GM12878 (cell line): ENCODE results near the gene LMTK2. TPM values are rescaled to one million over a fixed set of nuclear protein-coding genes. Genes with fewer than 3 reads are reported as not detected.

Experiments
- ATAC-seq: fragments of 200-7000 bp; cut with Tn5 transposase; 3 replicates; pipeline ENCODE4 v1.9.1; 2020; ENCODE audit warnings: mild to moderate bottlenecking, moderate library complexity
- BruUV-seq: library from RNA; stranded (reverse); fragments of 400-500 nt; replicated peaks from 2 replicates; lab custom pipeline; 2021; lab: Mats Ljungman, UMichigan
- CTCF ChIA-PET: fragments of 300-600 bp; sonication (Branson Sonifier 250); formaldehyde crosslinking; extraction: SDS; loops from one replicate; lab custom pipeline; 2021; ENCODE audit warnings: inconsistent platforms; lab: Yijun Ruan, JAX
- POLR2A ChIA-PET: fragments of 350-600 bp; formaldehyde crosslinking; extraction: SDS; loops from one replicate; lab custom pipeline; 2021; ENCODE audit warnings: inconsistent platforms; lab: Charles Lee
- RAD21 ChIA-PET: fragments of 300-600 bp; sonication (Branson Sonifier 250); formaldehyde crosslinking; loops from one replicate; lab custom pipeline; 2023; ENCODE audit warnings: antibody characterized with exemption; ENCODE audit not compliant: unreplicated experiment; lab: Charles Lee
- SMC1A ChIA-PET: fragments of 300-600 bp; sonication (Branson Sonifier 250); formaldehyde crosslinking; loops from one replicate; lab custom pipeline; 2023; ENCODE audit not compliant: unreplicated experiment, uncharacterized antibody; lab: Charles Lee
- DNase-seq: peaks from one replicate; pipeline ENCODE4 v3.0.0-alpha.2; 2011; ENCODE audit warnings: low read depth, low spot score
- FAIRE-seq: peaks from 3 replicates; lab custom pipeline; 2011; peaks lifted over from hg19 to GRCh38; lab: Jason Lieb, UNC
- H2AFZ ChIP-seq: 2 replicates; pipeline ENCODE4 v1.6.0; 2011; ENCODE audit warnings: low read depth, low read length, control low read depth; ENCODE audit not compliant: control insufficient read depth
- H3K27ac ChIP-seq: 2 replicates; pipeline ENCODE4 v1.5.1; 2011; ENCODE audit warnings: control low read depth; ENCODE audit not compliant: control insufficient read depth, insufficient read depth
- H3K27me3 ChIP-seq, 2 experiments: replicated peaks in 1 of 2; 2 replicates each; pipeline versions ENCODE4 v1.6.0 to v1.6.1; 2011; ENCODE audit warnings: low read length in 1 of 2; ENCODE audit not compliant: control insufficient read depth in 2 of 2, insufficient read depth in 2 of 2
- H3K36me3 ChIP-seq, 2 experiments: 2 replicates each; pipeline ENCODE4 v1.5.1; 2011; ENCODE audit warnings: low read length in 1 of 2; ENCODE audit not compliant: control insufficient read depth in 2 of 2, insufficient read depth in 2 of 2
- H3K4me1 ChIP-seq: 2 replicates; pipeline ENCODE4 v1.6.1; 2011; ENCODE audit warnings: mild to moderate bottlenecking, low read length, moderate library complexity, mixed read lengths; ENCODE audit not compliant: control insufficient read depth, insufficient read depth
- H3K4me2 ChIP-seq: 2 replicates; pipeline ENCODE4 v1.6.0; 2011; ENCODE audit warnings: control low read depth; ENCODE audit not compliant: control insufficient read depth, insufficient read depth
- H3K4me3 ChIP-seq: fragments of 200-600 bp; sonication (generic); 2 replicates; pipeline ENCODE4 v1.5.1; 2016
- H3K79me2 ChIP-seq: 2 replicates; pipeline ENCODE4 v1.6.0; 2011; ENCODE audit warnings: low read length; ENCODE audit not compliant: control insufficient read depth, insufficient read depth
- H3K9ac ChIP-seq: 2 replicates; pipeline ENCODE4 v1.8.0; 2011; ENCODE audit warnings: low read length, control low read depth, mixed read lengths; ENCODE audit not compliant: control insufficient read depth, insufficient read depth
- H3K9me3 ChIP-seq: replicated peaks from 3 replicates; pipeline ENCODE4 v1.5.1; 2011; ENCODE audit warnings: mild to moderate bottlenecking, low read length; ENCODE audit not compliant: control insufficient read depth, insufficient read depth
- H4K20me1 ChIP-seq: 2 replicates; pipeline ENCODE4 v1.6.0; 2011; ENCODE audit not compliant: control insufficient read depth, insufficient read depth
- CREB1 ChIP-seq: IDR thresholded peaks from 2 replicates; pipeline ENCODE4 v1.6.1; 2012; ENCODE audit warnings: low read depth, mild to moderate bottlenecking, inconsistent platforms
- EZH2 ChIP-seq: IDR thresholded peaks from 2 replicates; pipeline ENCODE4 v1.6.1; 2012; ENCODE audit warnings: low read depth, mild to moderate bottlenecking, control low read depth, inconsistent platforms, low read length, borderline replicate concordance; ENCODE audit not compliant: control insufficient read depth
- IKZF1 ChIP-seq: fragments of 450-650 bp; conservative IDR thresholded peaks from 2 replicates; pipeline ENCODE4 v1.6.1; 2017; ENCODE audit warnings: antibody characterized with exemption, mild to moderate bottlenecking
- JUNB ChIP-seq: IDR thresholded peaks from 2 replicates; pipeline ENCODE4 v1.6.1; 2016; ENCODE audit warnings: antibody characterized with exemption, mild to moderate bottlenecking
- KAT2A ChIP-seq: conservative IDR thresholded peaks from 2 replicates; pipeline ENCODE4 v1.6.1; 2011; ENCODE audit warnings: low read depth, low read length; ENCODE audit not compliant: control insufficient read depth
- RAD51 ChIP-seq: fragments of 450-650 bp; IDR thresholded peaks from 2 replicates; pipeline ENCODE4 v1.6.1; 2016; ENCODE audit warnings: moderate library complexity, mild to moderate bottlenecking, inconsistent platforms
- SUZ12 ChIP-seq: fragments of 200-600 bp; sonication (generic); IDR thresholded peaks from one replicate; pipeline ENCODE4 v1.6.1; 2018; ENCODE audit warnings: antibody characterized with exemption, mild to moderate bottlenecking; ENCODE audit not compliant: unreplicated experiment
- TCF3 ChIP-seq: IDR thresholded peaks from 2 replicates; pipeline ENCODE4 v1.6.1; 2012; ENCODE audit warnings: low read depth, mild to moderate bottlenecking, low read length, borderline replicate concordance; ENCODE audit not compliant: insufficient read depth
- ZNF274 ChIP-seq: IDR thresholded peaks from one replicate; pipeline ENCODE4 v1.8.0; 2011; ENCODE audit not compliant: insufficient read length, insufficient read depth
- ZSCAN29 ChIP-seq: fragments of 450-650 bp; IDR thresholded peaks from 2 replicates; pipeline ENCODE4 v1.6.1; 2017; ENCODE audit warnings: mild to moderate bottlenecking, moderate library complexity
- WGBS: methylation state at CpG from one replicate; pipeline ENCODE4 v1.1.6; 2016; ENCODE audit warnings: low lambda C conversion rate; ENCODE audit not compliant: insufficient replicate concordance, insufficient coverage; ENCODE audit errors: missing lambda C conversion rate; 5-methylcytosine and 5-hydroxymethylcytosine counted together
- in situ Hi-C: fragments of 300-500 bp; cut with MboI; formaldehyde crosslinking; loops from 9 replicates; pipeline ENCODE4 v1.14.3; 2018; ENCODE audit warnings: mixed read lengths
- intact Hi-C: fragments of 100-400 bp; cut with micrococcal nuclease; formaldehyde crosslinking; loops from one replicate; pipeline ENCODE4 v1.14.2; 2022; ENCODE audit not compliant: unreplicated experiment
- polyA plus RNA-seq, 11 experiments: library from polyadenylated mRNA; depleted of rRNA in 4 of 11; unstranded in 6 of 11; stranded (reverse) in 5 of 11; fragments of >200 nt; fragmentation: Nextera tagmentation in 4 of 11; fragmentation: Illumina TruSeq in 1 of 11; extraction: Ambion mirVana in 4 of 11; extraction: Trizol in 1 of 11; gene quantifications; 1 replicate in 1 of 11; 2 replicates in 10 of 11; pipeline versions ENCODE4 v1.2.1 to v1.2.3, GENCODE V29; 2011 to 2016; ENCODE audit warnings: inconsistent platforms in 2 of 11, missing spikeins in 2 of 11, low read depth in 1 of 11
- total RNA-seq, 4 experiments: library from RNA; depleted of rRNA in 3 of 4; stranded (reverse); fragments of >200 nt in 3 of 4; fragmentation: Illumina TruSeq in 1 of 4; extraction: Trizol in 1 of 4; gene quantifications; 2 replicates each; pipeline versions ENCODE4 v1.2.1 to v1.2.3, GENCODE V29; 2013 to 2021
- TF ChIP-seq, protein P1 (sequence below): fragments of 450-650 bp; IDR thresholded peaks from 2 replicates; pipeline ENCODE4 v1.6.1; 2014; ENCODE audit warnings: mild to moderate bottlenecking
- TF ChIP-seq, protein P2 (sequence below), 3 experiments: IDR thresholded peaks in 2 of 3; conservative IDR thresholded peaks in 1 of 3; 2 replicates each; pipeline ENCODE4 v1.5.1; 2011; ENCODE audit warnings: low read depth in 3 of 3, low read length in 3 of 3, mild to moderate bottlenecking in 3 of 3, control low read depth in 2 of 3, moderate library complexity in 2 of 3, inconsistent platforms in 1 of 3, mixed read lengths in 1 of 3; ENCODE audit not compliant: control insufficient read depth in 2 of 3, insufficient read depth in 1 of 3; ENCODE audit errors: extremely low read depth in 1 of 3
- TF ChIP-seq, protein P3 (sequence below): IDR thresholded peaks from 2 replicates; pipeline ENCODE4 v1.6.1; 2012; ENCODE audit warnings: mild to moderate bottlenecking, low read depth, low read length
- TF ChIP-seq, protein P4 (sequence below): IDR thresholded peaks from 2 replicates; pipeline ENCODE4 v1.6.1; 2011; ENCODE audit warnings: borderline replicate concordance, low read depth, mild to moderate bottlenecking, moderate library complexity, low read length; ENCODE audit not compliant: insufficient read depth, poor library complexity, severe bottlenecking

Gene LMTK2
- total and polyA plus RNA-seq, 10 of the 15 experiments (the other 5 are each of a cell fraction or from before 2014, with no cell fraction given) = 0.68 to 8.7 (median 4.6) TPM

DNA sequence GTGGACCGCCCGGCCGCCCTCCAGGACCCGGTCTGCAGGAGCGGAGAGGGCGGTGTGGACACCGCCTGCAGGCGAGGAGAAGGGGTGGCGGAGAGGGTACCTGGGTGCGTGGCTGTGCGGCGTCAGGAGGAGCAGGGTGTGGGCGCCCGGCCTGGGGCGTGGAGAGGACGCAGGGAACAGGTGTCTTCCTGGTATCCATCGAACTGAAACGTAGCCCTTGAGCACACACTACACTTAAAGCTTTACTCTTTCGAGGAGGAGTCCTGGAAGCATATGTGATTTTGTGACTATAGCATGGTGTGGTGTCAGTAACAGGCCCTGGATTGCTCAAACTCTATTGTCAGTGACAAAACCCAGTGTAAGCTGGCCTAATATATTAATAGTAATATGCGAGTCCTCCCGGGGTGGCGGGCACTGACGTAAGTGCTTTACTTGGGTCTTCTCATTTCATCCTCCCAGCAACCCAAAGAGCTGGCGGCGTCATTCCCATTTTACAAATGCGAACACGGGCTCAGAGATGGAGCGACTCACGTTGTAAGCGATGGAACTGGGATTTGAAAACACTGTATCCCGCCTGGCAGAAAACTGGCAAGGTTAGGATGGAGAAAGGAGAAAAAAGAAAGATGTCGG, 145.9 kb downstream of the LMTK2 start:
- no peak for DNase-seq
- Histone ChIP-seq H3K27me3 (no peaks in the 10 kb centered on the region), H3K4me2 (peak overlapping the region; percentile 51), H2AFZ (peak overlapping the region; percentile 95), H3K4me1 (peaks cover 10% of the 10 kb centered on the region), H3K4me3 (peak overlapping the region; percentile 83), H3K27ac (peak overlapping the region; percentile 9; the same call in 1 of the 2 replicates), H4K20me1 (no peaks in the 10 kb centered on the region), H3K9me3 (no peaks in the 10 kb centered on the region), H3K36me3 (no peaks in the 10 kb centered on the region), H3K9ac (peak overlapping the region; percentile 63), H3K79me2 (peaks cover 10% of the 10 kb centered on the region)
- intact Hi-C loops (no loop called here), in situ Hi-C loops (no loop called here)
- ChIA-PET RAD21 (interaction anchor here (3.7 kb wide), 1 partner anchor 149 kb away, joined by 19 read pairs; the partner anchor contains the start of gene BAIAP2L1), CTCF (interaction anchor here (0.7 to 1.7 kb wide), 5 partner anchors 13 to 228 kb away, joined by 3 to 4 read pairs (median 3); no protein-coding TSS in a partner anchor), POLR2A (interaction anchor here (1.3 kb wide), 1 partner anchor 26 kb away, joined by 3 read pairs; no protein-coding TSS in a partner anchor), SMC1A (interaction anchor here (2.4 kb wide), 1 partner anchor 149 kb away, joined by 8 read pairs; the partner anchor contains the start of gene BAIAP2L1)
- TSS peak; percentile 78 for BruUV-seq
- WGBS = 23% methylated on average over 31 of the region's 32 CpGs
- peak; percentile 44 for ATAC-seq
- no peak for FAIRE-seq
- TF ChIP-seq EZH2 (no peak), SUZ12 (no peak), TCF3 (no peak), KAT2A (no peak), IKZF1 (peak; percentile 46; the same call in 1 of the 2 replicates), CREB1 (no peak), ZSCAN29 (no peak), JUNB (no peak), ZNF274 (no peak), RAD51 (no peak)
- TF ChIP-seq, protein P1, sequence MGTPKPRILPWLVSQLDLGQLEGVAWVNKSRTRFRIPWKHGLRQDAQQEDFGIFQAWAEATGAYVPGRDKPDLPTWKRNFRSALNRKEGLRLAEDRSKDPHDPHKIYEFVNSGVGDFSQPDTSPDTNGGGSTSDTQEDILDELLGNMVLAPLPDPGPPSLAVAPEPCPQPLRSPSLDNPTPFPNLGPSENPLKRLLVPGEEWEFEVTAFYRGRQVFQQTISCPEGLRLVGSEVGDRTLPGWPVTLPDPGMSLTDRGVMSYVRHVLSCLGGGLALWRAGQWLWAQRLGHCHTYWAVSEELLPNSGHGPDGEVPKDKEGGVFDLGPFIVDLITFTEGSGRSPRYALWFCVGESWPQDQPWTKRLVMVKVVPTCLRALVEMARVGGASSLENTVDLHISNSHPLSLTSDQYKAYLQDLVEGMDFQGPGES = no peak
- TF ChIP-seq, protein P2, sequence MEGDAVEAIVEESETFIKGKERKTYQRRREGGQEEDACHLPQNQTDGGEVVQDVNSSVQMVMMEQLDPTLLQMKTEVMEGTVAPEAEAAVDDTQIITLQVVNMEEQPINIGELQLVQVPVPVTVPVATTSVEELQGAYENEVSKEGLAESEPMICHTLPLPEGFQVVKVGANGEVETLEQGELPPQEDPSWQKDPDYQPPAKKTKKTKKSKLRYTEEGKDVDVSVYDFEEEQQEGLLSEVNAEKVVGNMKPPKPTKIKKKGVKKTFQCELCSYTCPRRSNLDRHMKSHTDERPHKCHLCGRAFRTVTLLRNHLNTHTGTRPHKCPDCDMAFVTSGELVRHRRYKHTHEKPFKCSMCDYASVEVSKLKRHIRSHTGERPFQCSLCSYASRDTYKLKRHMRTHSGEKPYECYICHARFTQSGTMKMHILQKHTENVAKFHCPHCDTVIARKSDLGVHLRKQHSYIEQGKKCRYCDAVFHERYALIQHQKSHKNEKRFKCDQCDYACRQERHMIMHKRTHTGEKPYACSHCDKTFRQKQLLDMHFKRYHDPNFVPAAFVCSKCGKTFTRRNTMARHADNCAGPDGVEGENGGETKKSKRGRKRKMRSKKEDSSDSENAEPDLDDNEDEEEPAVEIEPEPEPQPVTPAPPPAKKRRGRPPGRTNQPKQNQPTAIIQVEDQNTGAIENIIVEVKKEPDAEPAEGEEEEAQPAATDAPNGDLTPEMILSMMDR (IDR thresholded peaks at IDR 0.05 in 2 of 3, conservative IDR thresholded peaks at IDR 0.05 in 1 of 3; ENCODE audit: control insufficient read depth in 2 of 3, extremely low read depth in 1 of 3, insufficient read depth in 1 of 3, low read depth in 3 of 3, low read length in 3 of 3) = 0 out of 6 replicates have a peak, but pooled peaks of 1 of the 3 experiments have one; percentile 1
- TF ChIP-seq, protein P3, sequence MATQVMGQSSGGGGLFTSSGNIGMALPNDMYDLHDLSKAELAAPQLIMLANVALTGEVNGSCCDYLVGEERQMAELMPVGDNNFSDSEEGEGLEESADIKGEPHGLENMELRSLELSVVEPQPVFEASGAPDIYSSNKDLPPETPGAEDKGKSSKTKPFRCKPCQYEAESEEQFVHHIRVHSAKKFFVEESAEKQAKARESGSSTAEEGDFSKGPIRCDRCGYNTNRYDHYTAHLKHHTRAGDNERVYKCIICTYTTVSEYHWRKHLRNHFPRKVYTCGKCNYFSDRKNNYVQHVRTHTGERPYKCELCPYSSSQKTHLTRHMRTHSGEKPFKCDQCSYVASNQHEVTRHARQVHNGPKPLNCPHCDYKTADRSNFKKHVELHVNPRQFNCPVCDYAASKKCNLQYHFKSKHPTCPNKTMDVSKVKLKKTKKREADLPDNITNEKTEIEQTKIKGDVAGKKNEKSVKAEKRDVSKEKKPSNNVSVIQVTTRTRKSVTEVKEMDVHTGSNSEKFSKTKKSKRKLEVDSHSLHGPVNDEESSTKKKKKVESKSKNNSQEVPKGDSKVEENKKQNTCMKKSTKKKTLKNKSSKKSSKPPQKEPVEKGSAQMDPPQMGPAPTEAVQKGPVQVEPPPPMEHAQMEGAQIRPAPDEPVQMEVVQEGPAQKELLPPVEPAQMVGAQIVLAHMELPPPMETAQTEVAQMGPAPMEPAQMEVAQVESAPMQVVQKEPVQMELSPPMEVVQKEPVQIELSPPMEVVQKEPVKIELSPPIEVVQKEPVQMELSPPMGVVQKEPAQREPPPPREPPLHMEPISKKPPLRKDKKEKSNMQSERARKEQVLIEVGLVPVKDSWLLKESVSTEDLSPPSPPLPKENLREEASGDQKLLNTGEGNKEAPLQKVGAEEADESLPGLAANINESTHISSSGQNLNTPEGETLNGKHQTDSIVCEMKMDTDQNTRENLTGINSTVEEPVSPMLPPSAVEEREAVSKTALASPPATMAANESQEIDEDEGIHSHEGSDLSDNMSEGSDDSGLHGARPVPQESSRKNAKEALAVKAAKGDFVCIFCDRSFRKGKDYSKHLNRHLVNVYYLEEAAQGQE = no peak
- TF ChIP-seq, protein P4, sequence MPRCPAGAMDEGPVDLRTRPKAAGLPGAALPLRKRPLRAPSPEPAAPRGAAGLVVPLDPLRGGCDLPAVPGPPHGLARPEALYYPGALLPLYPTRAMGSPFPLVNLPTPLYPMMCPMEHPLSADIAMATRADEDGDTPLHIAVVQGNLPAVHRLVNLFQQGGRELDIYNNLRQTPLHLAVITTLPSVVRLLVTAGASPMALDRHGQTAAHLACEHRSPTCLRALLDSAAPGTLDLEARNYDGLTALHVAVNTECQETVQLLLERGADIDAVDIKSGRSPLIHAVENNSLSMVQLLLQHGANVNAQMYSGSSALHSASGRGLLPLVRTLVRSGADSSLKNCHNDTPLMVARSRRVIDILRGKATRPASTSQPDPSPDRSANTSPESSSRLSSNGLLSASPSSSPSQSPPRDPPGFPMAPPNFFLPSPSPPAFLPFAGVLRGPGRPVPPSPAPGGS = no peak
